Skeletal muscle tissue (tissue), 4 donors: ENCODE results near the gene MINDY3. TPM values are rescaled to one million over a fixed set of nuclear protein-coding genes. Genes with fewer than 3 reads are reported as not detected.

Experiments used
- H3K27ac ChIP-seq: one replicate; pipeline ENCODE4 v1.7.0; 2013; ENCODE audit warnings: mild to moderate bottlenecking, low read depth, low read length, inconsistent platforms
- H3K27me3 ChIP-seq, 3 donors: one replicate each; pipeline ENCODE4 v1.7.0; 2013; ENCODE audit warnings: low read length in 3 of 3; ENCODE audit not compliant: control insufficient read depth in 3 of 3, insufficient read depth in 3 of 3
- H3K36me3 ChIP-seq, 3 donors: one replicate each; pipeline ENCODE4 v1.7.0; 2013; ENCODE audit warnings: low read length in 3 of 3; ENCODE audit not compliant: control insufficient read depth in 3 of 3, insufficient read depth in 3 of 3
- H3K4me1 ChIP-seq, 3 donors: one replicate each; pipeline ENCODE4 v1.7.0; 2013; ENCODE audit warnings: low read length in 3 of 3, mild to moderate bottlenecking in 3 of 3; ENCODE audit not compliant: control insufficient read depth in 3 of 3, insufficient read depth in 3 of 3
- H3K4me3 ChIP-seq, 3 donors: one replicate each; pipeline ENCODE4 v1.7.0; 2013; ENCODE audit warnings: low read length in 3 of 3
- H3K9ac ChIP-seq, 3 donors: one replicate each; pipeline ENCODE4 v1.7.0; 2013; ENCODE audit warnings: low read length in 3 of 3, mild to moderate bottlenecking in 3 of 3, moderate library complexity in 2 of 3, low read depth in 1 of 3
- H3K9me3 ChIP-seq, 3 donors: one replicate each; pipeline ENCODE4 v1.7.0; 2013; ENCODE audit warnings: low read length in 3 of 3; ENCODE audit not compliant: control insufficient read depth in 3 of 3
- total RNA-seq: library from RNA; depleted of rRNA; stranded (reverse); fragments of >200 nt; gene quantifications from one replicate; pipeline ENCODE4 v1.2.3, GENCODE V29; 2014
- donor health status: Osteomylitis.

Gene MINDY3
- total RNA-seq, 1 donor from 2014 or later: 71.5 TPM

- H3K36me3 ChIP-seq: no peaks in the 10 kb centered on the region
- H3K27me3 ChIP-seq: peaks cover 0 to 4% (median 3%) of the 10 kb centered on the region in 3 donors
- H3K9me3 ChIP-seq: no peaks in the 10 kb centered on the region
- no peak overlapping the region for H3K4me3 ChIP-seq
- peaks cover 0 to 3% (median 2%) of the 10 kb centered on the region in 3 donors for H3K4me1 ChIP-seq
- no peak overlapping the region for H3K27ac ChIP-seq
- no peak overlapping the region for H3K9ac ChIP-seq
Observed at GRCh38 chr10:15744217-15744865, 116.0 kb downstream of the MINDY3 start.

- Histone ChIP-seq H3K4me3 (no peak overlapping the region), H3K27ac (no peak overlapping the region), H3K4me1 (peaks cover 0 to 4% (median 2%) of the 10 kb centered on the region in 3 donors)
Observed at GRCh38 chr10:15743443-15743842, 116.9 kb downstream of the MINDY3 start.

GRCh38 chr10:15742836-15743235 is 117.5 kb downstream of the MINDY3 start:
- Histone ChIP-seq H3K4me1 (peaks cover 0 to 4% (median 2%) of the 10 kb centered on the region in 3 donors), H3K36me3 (no peaks in the 10 kb centered on the region), H3K9me3 (no peaks in the 10 kb centered on the region), H3K27me3 (peaks cover 0 to 5% (median 3%) of the 10 kb centered on the region in 3 donors), H3K4me3 (no peak overlapping the region), H3K27ac (no peak overlapping the region), H3K9ac (no peak overlapping the region)

More at GRCh38 chr10:15743443-15743842, 116.9 kb downstream of the MINDY3 start:
- Histone ChIP-seq H3K36me3 (no peaks in the 10 kb centered on the region), H3K9me3 (no peaks in the 10 kb centered on the region), H3K27me3 (peaks cover 0 to 5% (median 3%) of the 10 kb centered on the region in 3 donors), H3K9ac (no peak overlapping the region)

GRCh38 chr10:15742102-15742501 is 118.2 kb downstream of the MINDY3 start:
- Histone ChIP-seq H3K27me3 (peaks cover 0 to 9% (median 7%) of the 10 kb centered on the region in 3 donors), H3K9me3 (no peaks in the 10 kb centered on the region), H3K4me3 (no peak overlapping the region), H3K36me3 (no peaks in the 10 kb centered on the region), H3K27ac (no peak overlapping the region), H3K4me1 (peaks cover 2 to 4% (median 3%) of the 10 kb centered on the region in 3 donors), H3K9ac (no peak overlapping the region)

- Histone ChIP-seq H3K27ac (no peak overlapping the region), H3K9me3 (no peaks in the 10 kb centered on the region), H3K27me3 (peaks cover 0 to 9% (median 7%) of the 10 kb centered on the region in 3 donors), H3K36me3 (no peaks in the 10 kb centered on the region), H3K4me1 (peaks cover 2 to 4% (median 3%) of the 10 kb centered on the region in 3 donors), H3K9ac (no peak overlapping the region), H3K4me3 (no peak overlapping the region)
Observed at GRCh38 chr10:15741581-15741980, 118.7 kb downstream of the MINDY3 start.

- Histone ChIP-seq H3K4me1 (peaks cover 2 to 4% (median 3%) of the 10 kb centered on the region in 3 donors), H3K4me3 (no peak overlapping the region), H3K9ac (no peak overlapping the region), H3K9me3 (no peaks in the 10 kb centered on the region), H3K36me3 (no peaks in the 10 kb centered on the region), H3K27ac (no peak overlapping the region), H3K27me3 (peaks cover 0 to 9% (median 7%) of the 10 kb centered on the region in 3 donors)
Observed at GRCh38 chr10:15740261-15740660, 120.0 kb downstream of the MINDY3 start.

- Histone ChIP-seq H3K27me3 (peaks cover 0 to 9% (median 7%) of the 10 kb centered on the region in 3 donors), H3K4me3 (peak overlapping the region in 1 of 3 donors; percentile 30), H3K36me3 (no peaks in the 10 kb centered on the region), H3K4me1 (peaks cover 2 to 4% (median 3%) of the 10 kb centered on the region in 3 donors), H3K9me3 (no peaks in the 10 kb centered on the region), H3K9ac (no peak overlapping the region), H3K27ac (peak overlapping the region; percentile 20)
Observed at GRCh38 chr10:15739254-15739970, 120.9 kb downstream of the MINDY3 start.

GRCh38 chr10:15738270-15738925 is 121.9 kb downstream of the MINDY3 start:
- Histone ChIP-seq H3K36me3 (no peaks in the 10 kb centered on the region), H3K9me3 (no peaks in the 10 kb centered on the region), H3K27me3 (peaks cover 0 to 9% (median 7%) of the 10 kb centered on the region in 3 donors), H3K4me3 (peak overlapping the region in 1 of 3 donors; percentile 7), H3K27ac (peak overlapping the region; percentile 19), H3K9ac (no peak overlapping the region), H3K4me1 (peaks cover 2 to 4% (median 3%) of the 10 kb centered on the region in 3 donors)

GRCh38 chr10:15737656-15738055 is 122.7 kb downstream of the MINDY3 start:
- peaks cover 2 to 4% (median 3%) of the 10 kb centered on the region in 3 donors for H3K4me1 ChIP-seq
- no peak overlapping the region for H3K4me3 ChIP-seq
- peaks cover 0 to 9% (median 7%) of the 10 kb centered on the region in 3 donors for H3K27me3 ChIP-seq
- no peak overlapping the region for H3K9ac ChIP-seq
- no peaks in the 10 kb centered on the region for H3K9me3 ChIP-seq
- H3K27ac ChIP-seq: peak overlapping the region; percentile 44
- no peaks in the 10 kb centered on the region for H3K36me3 ChIP-seq
